IPS DF 4.7 (cell line): Measurements from ENCODE around the gene ADORA2A.

ENCODE experiments used
- DNase-seq: peaks from one replicate; pipeline ENCODE4 v3.0.0-alpha.2; 2013; ENCODE audit warnings: low spot score; ENCODE audit errors: extremely low read depth

Gene ADORA2A

DNA sequence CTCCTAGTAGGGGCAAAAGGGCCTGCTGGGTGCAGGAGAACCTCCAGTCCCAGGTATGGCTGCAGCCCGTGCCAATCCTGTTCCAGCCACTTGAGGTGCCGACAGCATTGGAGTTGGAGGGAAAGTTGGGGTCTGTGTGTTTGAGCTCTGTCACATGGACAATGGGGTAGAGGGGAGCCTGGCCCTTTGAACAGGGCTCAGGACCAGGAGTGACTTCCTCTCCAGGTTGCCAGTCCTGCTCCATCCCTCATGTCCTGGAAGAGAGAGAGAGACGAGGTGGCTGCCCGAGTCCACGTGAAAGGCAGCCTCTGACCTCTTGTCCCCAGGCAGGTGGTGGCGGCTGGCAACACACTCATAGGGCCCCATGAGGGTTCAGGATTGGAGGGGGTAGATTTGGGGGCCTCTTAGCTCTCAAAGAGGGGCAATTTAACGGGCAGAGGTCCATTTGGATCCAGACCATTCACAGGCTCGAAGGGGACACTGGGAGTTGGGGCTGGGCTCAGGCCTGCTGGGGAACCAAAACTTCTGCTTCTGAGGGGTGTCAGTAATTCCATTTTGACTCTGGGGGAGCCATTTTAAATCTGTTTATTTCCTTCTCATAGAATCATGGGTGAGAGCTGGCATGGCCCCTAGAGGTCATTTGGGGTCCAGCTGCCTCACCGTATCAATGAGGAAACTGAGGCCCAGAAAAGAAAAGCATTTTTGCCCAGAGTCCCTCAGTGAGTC, 4.1 kb downstream of the ADORA2A start:
- DNase-seq = no peak

- DNase-seq = no peak
Measured at GRCh38 chr22:24432059-24432853, 4.9 kb downstream of the ADORA2A start.

GRCh38 chr22:24433001-24433827, 5.8 kb downstream of the ADORA2A start:
- no peak for DNase-seq

DNA sequence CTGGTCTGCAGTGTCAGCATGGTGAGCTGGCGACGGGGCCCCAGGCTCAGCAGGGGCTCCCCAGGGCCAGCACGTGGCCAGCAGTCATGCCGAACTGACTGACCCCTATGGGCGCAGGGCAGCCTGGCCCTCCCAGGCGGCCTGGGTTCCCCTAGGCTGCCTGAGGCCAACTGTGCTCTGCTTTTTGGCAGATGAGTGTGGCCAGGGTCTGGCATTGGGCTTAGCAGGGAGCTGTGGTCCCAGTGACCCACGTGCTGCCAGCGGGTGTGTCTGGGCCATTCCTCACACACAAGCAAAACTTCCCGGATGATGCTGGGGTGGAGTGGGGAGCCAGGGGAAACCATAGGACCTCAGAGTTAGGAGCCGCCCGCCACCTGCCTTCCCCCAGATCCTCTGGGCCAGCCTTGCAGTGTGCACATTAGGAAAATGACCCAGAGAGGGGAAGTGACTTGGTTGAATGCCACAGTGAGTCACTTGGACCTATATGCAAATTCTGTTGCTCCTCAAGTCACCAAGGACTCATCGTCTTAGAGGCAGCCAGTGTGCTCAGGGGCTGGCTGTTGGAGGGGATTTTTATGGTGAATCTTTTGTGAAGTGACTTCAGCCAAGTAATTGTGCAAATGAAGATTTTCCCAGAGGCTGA, 6.5 kb downstream of the ADORA2A start:
- DNase-seq = no peak

DNA sequence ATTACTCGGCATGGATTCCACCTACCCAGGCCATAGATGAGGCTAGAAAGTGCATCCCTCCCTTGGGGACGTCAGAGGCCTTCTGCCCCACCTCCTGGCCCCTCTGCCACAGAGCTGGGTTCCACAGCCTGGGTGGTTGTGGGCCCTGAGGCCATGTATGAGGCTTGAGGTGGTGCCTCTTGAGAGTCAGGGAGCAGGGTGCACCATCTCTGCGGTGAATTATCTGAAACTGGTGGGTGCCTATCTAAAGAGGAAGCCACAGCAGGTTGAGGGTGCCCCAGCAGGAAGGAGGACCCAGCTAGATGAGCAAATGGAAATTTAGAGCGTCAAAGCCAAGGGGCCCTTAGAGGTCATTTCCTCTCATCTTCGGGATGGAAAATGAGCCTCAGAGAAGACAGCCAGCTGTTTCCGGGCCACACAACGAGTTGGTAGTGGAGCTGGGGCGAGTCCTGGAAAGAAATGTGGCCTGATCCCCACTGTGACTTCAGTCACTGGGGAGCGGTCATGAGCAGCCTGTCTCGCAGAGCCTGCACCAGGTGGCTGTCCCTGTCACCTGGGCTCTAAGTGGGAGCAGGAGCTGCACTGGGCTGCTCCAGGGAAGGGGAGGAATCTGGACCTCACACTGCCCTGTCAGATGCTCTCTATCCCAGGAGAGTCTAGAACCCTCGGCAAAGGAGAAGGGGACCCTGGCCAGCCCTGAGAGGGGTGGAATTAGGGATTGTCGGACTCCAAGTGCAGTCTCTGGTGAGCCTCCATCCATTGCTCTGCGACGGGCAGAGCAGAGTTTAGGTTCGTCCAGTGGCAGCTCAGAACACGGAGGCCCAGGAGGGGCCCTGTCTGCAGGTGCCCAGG, 7.3 kb downstream of the ADORA2A start:
- no peak for DNase-seq

- DNase-seq = no peak
Measured at GRCh38 chr22:24435323-24435645, 7.9 kb downstream of the ADORA2A start.

GRCh38 chr22:24435861-24436371, 8.5 kb downstream of the ADORA2A start:
- no peak for DNase-seq

GRCh38 chr22:24436553-24436952, 9.2 kb downstream of the ADORA2A start:
- DNase-seq = no peak

DNA sequence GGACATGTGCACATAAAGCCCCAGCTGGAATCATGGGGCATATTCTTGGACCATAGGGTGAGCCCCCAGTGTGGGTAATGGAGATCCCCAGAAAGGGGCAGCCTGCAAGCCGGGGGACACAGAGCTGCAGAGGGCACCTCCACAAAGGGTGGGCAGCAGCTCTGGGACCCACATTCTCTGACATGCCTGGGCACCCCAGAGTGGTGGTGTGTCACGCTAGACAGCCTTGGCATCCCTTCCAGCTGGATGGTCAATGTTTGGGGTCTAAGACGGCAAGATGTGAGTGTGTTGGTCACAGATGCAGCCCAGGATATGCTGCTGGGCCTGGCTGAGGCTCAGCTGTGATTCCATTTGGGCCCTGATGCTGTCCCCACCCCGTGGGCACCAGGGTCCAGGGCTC, 9.7 kb downstream of the ADORA2A start:
- no peak for DNase-seq

- DNase-seq = no peak
Measured at GRCh38 chr22:24437741-24438328, 10.4 kb downstream of the ADORA2A start.

- DNase-seq = no peak
Measured at GRCh38 chr22:24440270-24440717, 12.9 kb downstream of the ADORA2A start.

DNA sequence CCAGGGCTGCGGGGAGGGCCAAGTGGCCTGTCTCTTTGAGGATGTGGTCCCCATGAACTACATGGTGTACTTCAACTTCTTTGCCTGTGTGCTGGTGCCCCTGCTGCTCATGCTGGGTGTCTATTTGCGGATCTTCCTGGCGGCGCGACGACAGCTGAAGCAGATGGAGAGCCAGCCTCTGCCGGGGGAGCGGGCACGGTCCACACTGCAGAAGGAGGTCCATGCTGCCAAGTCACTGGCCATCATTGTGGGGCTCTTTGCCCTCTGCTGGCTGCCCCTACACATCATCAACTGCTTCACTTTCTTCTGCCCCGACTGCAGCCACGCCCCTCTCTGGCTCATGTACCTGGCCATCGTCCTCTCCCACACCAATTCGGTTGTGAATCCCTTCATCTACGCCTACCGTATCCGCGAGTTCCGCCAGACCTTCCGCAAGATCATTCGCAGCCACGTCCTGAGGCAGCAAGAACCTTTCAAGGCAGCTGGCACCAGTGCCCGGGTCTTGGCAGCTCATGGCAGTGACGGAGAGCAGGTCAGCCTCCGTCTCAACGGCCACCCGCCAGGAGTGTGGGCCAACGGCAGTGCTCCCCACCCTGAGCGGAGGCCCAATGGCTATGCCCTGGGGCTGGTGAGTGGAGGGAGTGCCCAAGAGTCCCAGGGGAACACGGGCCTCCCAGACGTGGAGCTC, 13.5 kb downstream of the ADORA2A start:
- no peak for DNase-seq

GRCh38 chr22:24441406-24442351, 14.3 kb downstream of the ADORA2A start:
- no peak for DNase-seq

GRCh38 chr22:24442352-24442744, 14.9 kb downstream of the ADORA2A start:
- no peak for DNase-seq

- DNase-seq = no peak
Measured at GRCh38 chr22:24443668-24444067, 16.3 kb downstream of the ADORA2A start.

DNA sequence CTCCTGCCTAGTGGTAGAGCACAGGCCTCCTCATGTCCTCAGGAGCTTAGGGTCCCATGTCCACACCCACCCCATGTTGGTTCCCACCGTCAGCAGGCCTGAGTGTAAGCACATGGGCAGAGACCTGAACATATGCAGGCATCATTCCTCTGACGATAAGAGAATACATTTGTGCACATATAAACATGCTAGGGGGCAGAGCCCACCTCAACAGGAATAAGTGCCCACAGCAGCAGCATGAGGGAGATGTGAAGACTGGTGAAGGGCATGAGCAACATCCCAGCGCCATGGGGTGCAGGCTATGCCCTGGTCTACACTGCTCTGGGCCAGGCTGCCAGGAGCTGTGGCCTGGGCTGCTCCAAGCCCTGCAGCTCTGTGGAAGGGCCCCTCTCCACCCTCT, 16.9 kb downstream of the ADORA2A start:
- DNase-seq = no peak

GRCh38 chr22:24444729-24445466, 17.5 kb downstream of the ADORA2A start:
- DNase-seq = no peak
